Measurements from ENCODE around the gene TRUB2.

TRUB2 gene

DNA sequence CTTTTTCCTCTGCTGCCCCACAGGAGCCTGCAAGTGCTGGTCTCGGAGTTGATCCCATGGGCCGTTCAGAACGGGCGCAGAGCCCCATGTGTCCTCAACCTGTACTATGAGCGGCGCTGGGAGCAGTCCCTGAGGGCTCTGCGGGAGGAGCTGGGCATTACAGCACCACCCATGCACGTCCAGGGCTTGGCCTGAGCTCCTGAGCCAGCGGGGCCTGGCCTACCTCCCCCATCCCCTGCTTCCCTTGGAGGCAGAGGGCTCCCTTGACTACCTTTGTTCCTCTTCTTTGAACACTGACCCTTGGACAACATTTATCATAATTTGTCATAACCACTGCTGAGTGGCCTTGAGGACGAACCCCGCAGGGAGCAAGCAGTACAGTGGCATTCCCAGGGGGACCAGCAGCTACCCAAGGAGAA is 11.2 kb upstream of the TRUB2 start:
- TF ChIP-seq TAF1 (IDR thresholded peaks at IDR 0.05; ENCODE audit: low read depth, low read length) (no peak), POLR2A (IDR thresholded peaks at IDR 0.05; ENCODE audit: low read depth, low read length) (no peak), POLR2AphosphoS5 (IDR thresholded peaks at IDR 0.05; ENCODE audit: low read depth, low read length) (no peak), POU2F2 (IDR thresholded peaks at IDR 0.05; ENCODE audit: low read depth, low read length) (no peak), SPI1 (IDR thresholded peaks at IDR 0.05; ENCODE audit: low read depth, low read length) (no peak), PAX5 (IDR thresholded peaks at IDR 0.05; ENCODE audit: insufficient read depth, low read length, severe bottlenecking) (no peak)
- DNase-seq (ENCODE audit: insufficient read length, low spot score) (no peak), FAIRE-seq (no peak)

- no peak for TF ChIP-seq POLR2A (IDR thresholded peaks at IDR 0.05; ENCODE audit: low read depth, low read length)
- TF ChIP-seq POU2F2 (IDR thresholded peaks at IDR 0.05; ENCODE audit: low read depth, low read length): no peak
- no peak for TF ChIP-seq SPI1 (IDR thresholded peaks at IDR 0.05; ENCODE audit: low read depth, low read length)
- DNase-seq (ENCODE audit: insufficient read length, low spot score) (no peak), FAIRE-seq (no peak)
Measured at GRCh38 chr9:128325629-128326028, 3.4 kb upstream of the TRUB2 start.

- DNase-seq (ENCODE audit: insufficient read length, low spot score): no peak
- no peak for FAIRE-seq
- TF ChIP-seq PAX5 (IDR thresholded peaks at IDR 0.05; ENCODE audit: insufficient read depth, low read length, severe bottlenecking) (no peak), POU2F2 (IDR thresholded peaks at IDR 0.05; ENCODE audit: low read depth, low read length) (no peak), POLR2AphosphoS5 (IDR thresholded peaks at IDR 0.05; ENCODE audit: low read depth, low read length) (no peak), TAF1 (IDR thresholded peaks at IDR 0.05; ENCODE audit: low read depth, low read length) (no peak), POLR2A (IDR thresholded peaks at IDR 0.05; ENCODE audit: low read depth, low read length) (no peak)
Measured at GRCh38 chr9:128324401-128324800, 2.2 kb upstream of the TRUB2 start.

- TF ChIP-seq PAX5 (IDR thresholded peaks at IDR 0.05; ENCODE audit: insufficient read depth, low read length, severe bottlenecking): no peak
- no peak for TF ChIP-seq TAF1 (IDR thresholded peaks at IDR 0.05; ENCODE audit: low read depth, low read length)
- TF ChIP-seq SPI1 (IDR thresholded peaks at IDR 0.05; ENCODE audit: low read depth, low read length): no peak
- no peak for TF ChIP-seq POU2F2 (IDR thresholded peaks at IDR 0.05; ENCODE audit: low read depth, low read length)
- no peak for TF ChIP-seq POLR2A (IDR thresholded peaks at IDR 0.05; ENCODE audit: low read depth, low read length)
- TF ChIP-seq POLR2AphosphoS5 (IDR thresholded peaks at IDR 0.05; ENCODE audit: low read depth, low read length): no peak
- no peak for DNase-seq (ENCODE audit: insufficient read length, low spot score)
- FAIRE-seq: no peak
Measured at GRCh38 chr9:128323791-128324190, 1.5 kb upstream of the TRUB2 start.

DNA sequence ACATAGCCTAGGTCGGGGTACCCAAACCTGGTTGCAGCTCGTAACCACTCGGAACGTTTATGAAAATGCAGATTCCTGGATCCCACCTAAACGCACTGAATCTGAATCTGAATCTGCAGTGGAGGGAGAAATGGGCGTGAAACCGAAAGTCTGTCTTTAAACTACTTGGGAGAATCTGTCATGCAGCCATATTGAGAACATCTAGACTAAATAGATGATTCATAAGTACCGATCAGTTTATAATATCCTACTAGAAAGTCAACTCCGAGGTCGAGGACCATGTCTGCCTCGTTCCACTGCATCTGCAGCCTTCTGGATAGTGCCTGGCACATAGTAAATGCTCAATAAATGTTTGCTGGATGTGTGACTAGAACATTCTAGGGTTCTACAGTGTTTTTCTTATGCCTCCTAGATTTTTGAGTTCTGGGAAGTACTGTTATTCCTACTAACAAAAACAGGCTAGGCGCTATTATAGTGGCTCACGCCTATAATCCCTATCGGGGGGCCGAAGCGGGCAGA is 1.0 kb upstream of the TRUB2 start:
- no peak for FAIRE-seq
- TF ChIP-seq POU2F2 (IDR thresholded peaks at IDR 0.05; ENCODE audit: low read depth, low read length): 0 out of 2 replicates have a peak, but pooled peaks have one; percentile 2
- TF ChIP-seq SPI1 (IDR thresholded peaks at IDR 0.05; ENCODE audit: low read depth, low read length): no peak
- no peak for DNase-seq (ENCODE audit: insufficient read length, low spot score)

GRCh38 chr9:128321879-128322403 is 306 bp downstream of the TRUB2 start:
- DNase-seq (ENCODE audit: insufficient read length, low spot score) (no peak), FAIRE-seq (no peak)
- no peak for TF ChIP-seq POLR2A (IDR thresholded peaks at IDR 0.05; ENCODE audit: low read depth, low read length)
- TF ChIP-seq SPI1 (IDR thresholded peaks at IDR 0.05; ENCODE audit: low read depth, low read length): no peak
- TF ChIP-seq POLR2AphosphoS5 (IDR thresholded peaks at IDR 0.05; ENCODE audit: low read depth, low read length): no peak
- no peak for TF ChIP-seq POU2F2 (IDR thresholded peaks at IDR 0.05; ENCODE audit: low read depth, low read length)
- no peak for TF ChIP-seq PAX5 (IDR thresholded peaks at IDR 0.05; ENCODE audit: insufficient read depth, low read length, severe bottlenecking)

DNA sequence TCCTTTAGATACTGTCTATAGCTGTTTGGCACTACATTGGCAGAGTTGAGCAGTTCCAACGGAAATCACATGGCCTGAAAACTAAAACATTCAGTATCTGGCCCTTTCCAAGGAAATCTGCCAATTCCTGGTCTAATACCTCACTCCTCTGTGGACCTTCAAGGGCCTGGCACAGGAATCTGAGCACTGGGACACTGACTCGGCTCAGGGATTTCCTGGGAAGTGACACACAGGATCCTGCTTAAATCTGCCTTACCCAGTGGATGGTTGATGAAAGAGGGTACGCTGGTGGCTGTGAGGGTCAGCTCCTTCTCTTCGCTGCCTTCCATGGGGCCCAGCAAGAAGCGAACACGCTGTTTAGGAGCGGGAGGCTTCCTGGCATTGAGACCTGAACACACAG is 904 bp downstream of the TRUB2 start:
- TF ChIP-seq POLR2A (IDR thresholded peaks at IDR 0.05; ENCODE audit: low read depth, low read length) (no peak), PAX5 (IDR thresholded peaks at IDR 0.05; ENCODE audit: insufficient read depth, low read length, severe bottlenecking) (no peak), POU2F2 (IDR thresholded peaks at IDR 0.05; ENCODE audit: low read depth, low read length) (no peak), SPI1 (IDR thresholded peaks at IDR 0.05; ENCODE audit: low read depth, low read length) (no peak), POLR2AphosphoS5 (IDR thresholded peaks at IDR 0.05; ENCODE audit: low read depth, low read length) (no peak)
- no peak for FAIRE-seq

DNA sequence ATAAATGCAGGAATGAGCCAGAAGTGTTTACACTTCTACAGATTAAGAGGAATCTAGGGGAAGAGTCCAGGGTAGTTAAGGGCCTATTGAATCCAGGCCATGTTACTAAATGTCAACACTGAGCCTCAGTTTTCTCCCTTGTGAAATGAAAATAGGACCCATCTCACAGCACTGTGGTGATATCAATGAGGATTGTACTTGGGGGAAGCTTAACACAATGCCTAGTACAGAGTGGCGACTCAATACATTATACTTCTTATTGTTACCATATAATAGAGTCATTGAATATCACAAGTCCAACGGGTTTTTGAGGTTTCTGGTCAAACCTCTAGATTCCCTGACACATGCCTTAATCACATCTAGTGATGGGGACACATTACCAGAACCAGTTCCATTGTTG is 4.6 kb downstream of the TRUB2 start:
- no peak for DNase-seq (ENCODE audit: insufficient read length, low spot score)
- TF ChIP-seq TAF1 (IDR thresholded peaks at IDR 0.05; ENCODE audit: low read depth, low read length) (no peak), SPI1 (IDR thresholded peaks at IDR 0.05; ENCODE audit: low read depth, low read length) (no peak)
- no peak for FAIRE-seq

More for the DNA sequence above, 904 bp downstream of the TRUB2 start:
- DNase-seq (ENCODE audit: insufficient read length, low spot score): no peak

GRCh38 chr9:128316421-128316820 is 5.8 kb downstream of the TRUB2 start:
- TF ChIP-seq TAF1 (IDR thresholded peaks at IDR 0.05; ENCODE audit: low read depth, low read length) (no peak), SPI1 (IDR thresholded peaks at IDR 0.05; ENCODE audit: low read depth, low read length) (no peak), POLR2A (IDR thresholded peaks at IDR 0.05; ENCODE audit: low read depth, low read length) (no peak), POU2F2 (IDR thresholded peaks at IDR 0.05; ENCODE audit: low read depth, low read length) (no peak)
- DNase-seq (ENCODE audit: insufficient read length, low spot score) (no peak), FAIRE-seq (no peak)

DNA sequence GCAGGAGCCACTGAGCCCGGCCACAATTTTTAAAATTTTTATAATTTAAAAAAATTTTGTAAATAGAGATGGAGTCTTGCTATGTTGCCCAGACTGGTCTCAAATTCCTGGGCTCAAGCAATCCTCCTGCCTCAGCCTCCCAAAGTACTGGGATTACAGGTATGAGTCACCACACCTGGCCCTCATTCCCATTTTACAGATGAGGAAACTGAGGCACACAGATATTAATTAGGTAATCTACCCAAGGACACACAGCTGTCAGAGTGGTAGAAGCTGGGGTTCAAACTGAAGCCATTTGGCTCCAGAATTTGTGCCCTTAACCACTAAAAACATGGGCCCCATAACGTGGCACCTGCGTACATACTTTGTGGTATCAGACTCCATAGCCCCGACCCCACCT is 7.5 kb downstream of the TRUB2 start:
- TF ChIP-seq POU2F2 (IDR thresholded peaks at IDR 0.05; ENCODE audit: low read depth, low read length): no peak
- DNase-seq (ENCODE audit: insufficient read length, low spot score): no peak
- no peak for FAIRE-seq

DNA sequence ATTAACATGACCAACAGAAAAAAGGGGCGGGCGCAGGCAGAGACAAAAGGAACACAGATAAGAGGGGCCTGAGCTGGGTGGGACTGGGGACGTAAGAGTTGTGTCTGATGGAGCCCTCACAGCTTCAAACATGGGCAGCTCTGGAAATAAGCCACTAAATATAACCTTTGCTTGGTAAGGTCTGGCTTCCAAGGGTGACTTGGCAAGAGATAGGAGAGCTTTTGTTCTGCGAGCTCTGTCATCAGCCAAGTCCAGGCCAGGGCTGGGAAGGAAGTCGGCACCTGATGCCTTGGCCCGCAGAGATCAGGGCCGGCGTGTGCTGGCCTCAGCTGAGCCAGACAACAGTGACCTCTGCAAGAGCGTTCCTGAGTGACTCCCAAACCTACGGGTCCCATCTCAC is 11.8 kb downstream of the TRUB2 start:
- no peak for TF ChIP-seq PAX5 (IDR thresholded peaks at IDR 0.05; ENCODE audit: insufficient read depth, low read length, severe bottlenecking)
- no peak for TF ChIP-seq POLR2A (IDR thresholded peaks at IDR 0.05; ENCODE audit: low read depth, low read length)
- TF ChIP-seq SPI1 (IDR thresholded peaks at IDR 0.05; ENCODE audit: low read depth, low read length): no peak
- TF ChIP-seq POU2F2 (IDR thresholded peaks at IDR 0.05; ENCODE audit: low read depth, low read length): no peak
- no peak for TF ChIP-seq POLR2AphosphoS5 (IDR thresholded peaks at IDR 0.05; ENCODE audit: low read depth, low read length)
- no peak for TF ChIP-seq TAF1 (IDR thresholded peaks at IDR 0.05; ENCODE audit: low read depth, low read length)
- no peak for FAIRE-seq
- no peak for DNase-seq (ENCODE audit: insufficient read length, low spot score)

All from GM12891 (cell line).